ENCODE measurements around the gene PTTG2. TPM values are rescaled to one million over a fixed set of nuclear protein-coding genes. Genes with fewer than 3 reads are reported as not detected.

PTTG2 gene
- total and polyA plus RNA-seq, 2 of the 13 experiments (the other 11 are each of a cell fraction or from before 2014, with no cell fraction given), result not detected

- H3K36me3 ChIP-seq (replicated peaks in 1 of 2; ENCODE audit: control insufficient read depth in 1 of 2, insufficient read depth in 2 of 2, low read length in 2 of 2), result no peaks in the 10 kb centered on the region
- no peaks in the 10 kb centered on the region for H3K9me3 ChIP-seq (ENCODE audit: low read length)
- H3K4me2 ChIP-seq (ENCODE audit: low read depth, low read length), result no peak overlapping the region
- in situ Hi-C loops (cut with HindIII; ENCODE audit: extremely low pct_ligation_motif_present, low pct_unique_long_range_greater_than_20kb) (no loop called here), intact Hi-C loops (cut with micrococcal nuclease; ENCODE audit: unreplicated experiment) (no loop called here)
- H3K27ac ChIP-seq (ENCODE audit: extremely low read length, insufficient read depth, low read length), result no peak overlapping the region
- no peak overlapping the region for H2AFZ ChIP-seq (ENCODE audit: low read length)
- POLR2A ChIA-PET, result no interaction called here
- no peak overlapping the region for H3K4me3 ChIP-seq (replicated peaks in 1 of 3; ENCODE audit: insufficient read depth in 1 of 3, low read depth in 2 of 3, low read length in 3 of 3)
- WGBS (ENCODE audit: low lambda C conversion rate), result 79% methylated on average over 6 of the region's 6 CpGs
- H3K27me3 ChIP-seq (ENCODE audit: control insufficient read depth in 1 of 2, insufficient read depth in 2 of 2, low read length in 2 of 2), result no peaks in the 10 kb centered on the region
- H3K79me2 ChIP-seq (ENCODE audit: insufficient read depth, low read length), result peaks cover 3% of the 10 kb centered on the region
- no peak for TF ChIP-seq ZNF337 (CRISPR knock-in tag; IDR thresholded peaks at IDR 0.05; ENCODE audit: borderline replicate concordance, low read depth)
- TF ChIP-seq DDIT3 (CRISPR knock-in tag; IDR thresholded peaks at IDR 0.05), result no peak
- no peak for TF ChIP-seq GFI1 (CRISPR knock-in tag; IDR thresholded peaks at IDR 0.05; ENCODE audit: borderline replicate concordance)
- no peak for TF ChIP-seq ZNF562 (CRISPR knock-in tag; IDR thresholded peaks at IDR 0.05; ENCODE audit: borderline replicate concordance)
- TF ChIP-seq NFYB (CRISPR knock-in tag; IDR thresholded peaks at IDR 0.05), result no peak
- no peak for TF ChIP-seq UBTF (CRISPR knock-in tag; IDR thresholded peaks at IDR 0.05)
- TF ChIP-seq SOX5 (CRISPR knock-in tag; IDR thresholded peaks at IDR 0.05; ENCODE audit: borderline replicate concordance), result no peak
- no peak for TF ChIP-seq CCDC6 (CRISPR knock-in tag; IDR thresholded peaks at IDR 0.05)
- TF ChIP-seq RCOR2 (CRISPR knock-in tag; IDR thresholded peaks at IDR 0.05), result no peak
- no peak for TF ChIP-seq KDM3A (CRISPR knock-in tag; IDR thresholded peaks at IDR 0.05; ENCODE audit: low read depth)
- no peak for TF ChIP-seq THRA (CRISPR knock-in tag; IDR thresholded peaks at IDR 0.05; ENCODE audit: borderline replicate concordance)
- FAIRE-seq, result no peak
- H3K9ac ChIP-seq (ENCODE audit: insufficient read depth, low read depth, low read length), result no peak overlapping the region
- ATAC-seq, result no peak
- H4K20me1 ChIP-seq (ENCODE audit: insufficient read depth, low read length), result no peaks in the 10 kb centered on the region
- peaks cover 16% of the 10 kb centered on the region for H3K4me1 ChIP-seq (ENCODE audit: insufficient read depth, low read length)
- no TSS peak for BruUV-seq (replicated peaks)
- no peak for DNase-seq (ENCODE audit: low spot score)
- CTCF ChIA-PET (ENCODE audit: low intra/inter-chr PET ratio, low total read pairs), result no interaction called here
Measured at GRCh38 chr4:38004887-38005286, 44.7 kb downstream of the PTTG2 start.

Measured in HepG2 (cell line).